Kidney epithelial cell (primary cell): Measurements from ENCODE around the gene KCNC4. TPM values are rescaled to one million over a fixed set of nuclear protein-coding genes. Genes with fewer than 3 reads are reported as not detected.

Experiments used
- DNase-seq: peaks from one replicate; pipeline ENCODE4 v3.0.0-alpha.2; 2010; ENCODE audit warnings: low read depth
- H3K27me3 ChIP-seq: 2 replicates; pipeline ENCODE4 v1.6.0; 2011; ENCODE audit warnings: low read length; ENCODE audit not compliant: control insufficient read depth, insufficient read depth
- H3K36me3 ChIP-seq: 2 replicates; pipeline ENCODE4 v1.5.1; 2011; ENCODE audit warnings: low read length; ENCODE audit not compliant: control insufficient read depth, insufficient read depth
- H3K4me3 ChIP-seq: 2 replicates; pipeline ENCODE4 v1.5.1; 2011; ENCODE audit warnings: low read depth, mild to moderate bottlenecking, control low read depth, low read length
- CTCF ChIP-seq: IDR thresholded peaks from 2 replicates; pipeline ENCODE4 v1.5.1; 2011; ENCODE audit warnings: mild to moderate bottlenecking, moderate library complexity, low read length, control low read depth, inconsistent platforms; ENCODE audit not compliant: insufficient read depth, poor library complexity, severe bottlenecking
- total RNA-seq: library from RNA; depleted of rRNA; stranded (reverse); fragments of >200 nt; gene quantifications from 2 replicates; pipeline ENCODE4 v1.2.3, GENCODE V29; 2015

KCNC4 gene
- total RNA-seq, 1 donor from 2014 or later, result 1.8 TPM

- no peaks in the 10 kb centered on the region for H3K36me3 ChIP-seq
- no peak overlapping the region for H3K4me3 ChIP-seq
- no peak for DNase-seq
- TF ChIP-seq CTCF, result peak; percentile 78
- peaks cover 2% of the 10 kb centered on the region for H3K27me3 ChIP-seq
Measured at GRCh38 chr1:110203021-110203661, 7.0 kb upstream of the KCNC4 start.

DNA sequence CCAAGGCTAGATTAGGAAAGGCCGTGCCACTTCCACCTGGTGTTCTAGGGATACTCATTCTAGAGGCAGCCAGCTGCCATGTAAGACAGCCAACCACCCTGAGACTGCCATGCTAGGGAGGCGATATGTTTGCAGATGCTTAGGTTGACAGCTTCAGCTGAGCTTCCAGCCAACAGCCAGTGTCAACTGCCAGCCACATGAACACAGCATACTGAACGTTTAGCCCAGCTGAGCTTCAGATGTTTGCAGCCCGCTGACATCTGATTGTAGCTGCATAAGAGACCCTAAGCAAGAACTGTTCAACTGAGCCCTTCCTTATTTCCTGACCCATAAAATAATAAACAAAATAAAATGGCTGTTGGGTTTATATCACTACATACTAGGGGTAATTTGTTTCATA is 5.0 kb upstream of the KCNC4 start:
- H3K27me3 ChIP-seq, result peaks cover 2% of the 10 kb centered on the region
- H3K36me3 ChIP-seq, result no peaks in the 10 kb centered on the region
- TF ChIP-seq CTCF, result no peak
- H3K4me3 ChIP-seq, result no peak overlapping the region
- no peak for DNase-seq

- no peaks in the 10 kb centered on the region for H3K36me3 ChIP-seq
- H3K4me3 ChIP-seq, result no peak overlapping the region
- TF ChIP-seq CTCF, result no peak
- peaks cover 2% of the 10 kb centered on the region for H3K27me3 ChIP-seq
- DNase-seq, result no peak
Measured at GRCh38 chr1:110205591-110206155, 4.4 kb upstream of the KCNC4 start.

DNA sequence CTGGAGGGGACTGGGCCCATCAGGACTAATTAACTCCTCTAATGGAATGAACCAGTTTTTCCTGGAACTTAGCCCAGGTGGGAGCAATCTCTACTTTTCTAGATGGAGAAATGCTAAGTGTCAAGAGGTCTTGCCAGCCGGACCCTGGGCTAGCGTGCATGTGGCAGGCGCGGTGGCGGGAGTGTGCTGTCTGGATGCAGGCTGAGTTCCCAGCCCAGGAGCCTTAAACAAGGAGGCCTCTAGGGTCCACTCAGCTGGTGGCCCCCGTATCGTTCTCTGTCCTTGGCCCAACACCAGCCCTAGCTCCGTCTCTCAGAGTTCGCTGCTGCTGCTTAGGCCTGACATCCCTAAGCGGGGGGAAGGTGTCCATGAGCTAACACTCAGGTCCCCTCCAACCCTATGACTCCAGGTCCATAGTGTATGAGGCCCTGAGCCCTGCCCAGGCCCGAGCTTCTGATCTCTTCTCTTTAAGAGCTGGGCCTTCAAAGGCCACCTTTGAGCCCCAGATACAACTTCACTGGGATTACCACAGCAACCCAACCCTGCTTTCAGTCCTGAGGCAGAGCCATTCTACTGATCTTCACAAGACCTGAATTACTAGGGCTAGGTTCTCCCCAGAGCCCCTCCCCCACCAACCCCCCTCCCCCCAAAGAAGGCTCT is 3.7 kb upstream of the KCNC4 start:
- Histone ChIP-seq H3K36me3 (no peaks in the 10 kb centered on the region), H3K4me3 (no peak overlapping the region), H3K27me3 (peaks cover 9% of the 10 kb centered on the region)
- no peak for DNase-seq
- no peak for TF ChIP-seq CTCF

- TF ChIP-seq CTCF, result peak; percentile 89
- peaks cover 20% of the 10 kb centered on the region for H3K27me3 ChIP-seq
- no peak overlapping the region for H3K4me3 ChIP-seq
- DNase-seq, result no peak
- H3K36me3 ChIP-seq, result no peaks in the 10 kb centered on the region
Measured at GRCh38 chr1:110207831-110208230, 2.3 kb upstream of the KCNC4 start.
